ENCODE data around the gene CAMK4. TPM values are rescaled to one million over a fixed set of nuclear protein-coding genes. Genes with fewer than 3 reads are reported as not detected.

Gene CAMK4
- total RNA-seq, 1 donor from 2014 or later, result 33.7 TPM

GRCh38 chr5:111520908-111521307, 296.7 kb downstream of the CAMK4 start:
- no peaks in the 10 kb centered on the region for H3K4me1 Mint-ChIP-seq (ENCODE audit: low read depth, unreplicated experiment)
- no peak for TF ChIP-seq CTCF (IDR thresholded peaks at IDR 0.05; ENCODE audit: partially characterized antibody, unreplicated experiment)

GRCh38 chr5:111528056-111528455, 303.9 kb downstream of the CAMK4 start:
- H3K27me3 Mint-ChIP-seq (ENCODE audit: unreplicated experiment), result no peaks in the 10 kb centered on the region
- H3K9me3 Mint-ChIP-seq (ENCODE audit: unreplicated experiment), result no peaks in the 10 kb centered on the region
- H3K4me1 Mint-ChIP-seq (ENCODE audit: low read depth, unreplicated experiment), result no peaks in the 10 kb centered on the region
- no peak for DNase-seq
- no peak overlapping the region for H3K4me3 Mint-ChIP-seq (ENCODE audit: unreplicated experiment)
- H3K36me3 Mint-ChIP-seq (ENCODE audit: unreplicated experiment), result no peaks in the 10 kb centered on the region
- H3K27ac Mint-ChIP-seq (ENCODE audit: unreplicated experiment), result no peak overlapping the region
- TF ChIP-seq CTCF (IDR thresholded peaks at IDR 0.05; ENCODE audit: partially characterized antibody, unreplicated experiment), result no peak

More at GRCh38 chr5:111520908-111521307, 296.7 kb downstream of the CAMK4 start:
- Mint-ChIP-seq H3K27me3 (ENCODE audit: unreplicated experiment) (no peaks in the 10 kb centered on the region), H3K27ac (ENCODE audit: unreplicated experiment) (no peak overlapping the region), H3K9me3 (ENCODE audit: unreplicated experiment) (no peaks in the 10 kb centered on the region), H3K4me3 (ENCODE audit: unreplicated experiment) (no peak overlapping the region), H3K36me3 (ENCODE audit: unreplicated experiment) (no peaks in the 10 kb centered on the region)
- no peak for DNase-seq

- no peak overlapping the region for H3K4me3 Mint-ChIP-seq (ENCODE audit: unreplicated experiment)
- peaks cover under 1% of the 10 kb centered on the region for H3K9me3 Mint-ChIP-seq (ENCODE audit: unreplicated experiment)
- no peaks in the 10 kb centered on the region for H3K27me3 Mint-ChIP-seq (ENCODE audit: unreplicated experiment)
- TF ChIP-seq CTCF (IDR thresholded peaks at IDR 0.05; ENCODE audit: partially characterized antibody, unreplicated experiment), result no peak
- no peaks in the 10 kb centered on the region for H3K4me1 Mint-ChIP-seq (ENCODE audit: low read depth, unreplicated experiment)
- H3K27ac Mint-ChIP-seq (ENCODE audit: unreplicated experiment), result no peak overlapping the region
- no peak for DNase-seq
- no peaks in the 10 kb centered on the region for H3K36me3 Mint-ChIP-seq (ENCODE audit: unreplicated experiment)
These were observed 306.1 kb downstream of the CAMK4 start for GRCh38 chr5:111530298-111530740.

GRCh38 chr5:111532886-111533582, 308.9 kb downstream of the CAMK4 start:
- no peak for DNase-seq
- Mint-ChIP-seq H3K27me3 (ENCODE audit: unreplicated experiment) (no peaks in the 10 kb centered on the region), H3K4me3 (ENCODE audit: unreplicated experiment) (no peak overlapping the region), H3K9me3 (ENCODE audit: unreplicated experiment) (peaks cover 2% of the 10 kb centered on the region), H3K36me3 (ENCODE audit: unreplicated experiment) (no peaks in the 10 kb centered on the region), H3K4me1 (ENCODE audit: low read depth, unreplicated experiment) (no peaks in the 10 kb centered on the region), H3K27ac (ENCODE audit: unreplicated experiment) (no peak overlapping the region)
- TF ChIP-seq CTCF (IDR thresholded peaks at IDR 0.05; ENCODE audit: partially characterized antibody, unreplicated experiment), result no peak

- DNase-seq, result no peak
- H3K4me1 Mint-ChIP-seq (ENCODE audit: low read depth, unreplicated experiment), result no peaks in the 10 kb centered on the region
- no peak overlapping the region for H3K4me3 Mint-ChIP-seq (ENCODE audit: unreplicated experiment)
- H3K27me3 Mint-ChIP-seq (ENCODE audit: unreplicated experiment), result no peaks in the 10 kb centered on the region
- H3K27ac Mint-ChIP-seq (ENCODE audit: unreplicated experiment), result no peak overlapping the region
- H3K36me3 Mint-ChIP-seq (ENCODE audit: unreplicated experiment), result no peaks in the 10 kb centered on the region
- TF ChIP-seq CTCF (IDR thresholded peaks at IDR 0.05; ENCODE audit: partially characterized antibody, unreplicated experiment), result no peak
- peaks cover 2% of the 10 kb centered on the region for H3K9me3 Mint-ChIP-seq (ENCODE audit: unreplicated experiment)
These were observed 311.8 kb downstream of the CAMK4 start for GRCh38 chr5:111535879-111536549.

Measured in glutamatergic neuron (in vitro differentiated cells).